Measurements from ENCODE around the gene CHIA. TPM values are rescaled to one million over a fixed set of nuclear protein-coding genes. Genes with fewer than 3 reads are reported as not detected.

Gene CHIA
- polyA plus RNA-seq, 1 experiment, result not detected

GRCh38 chr1:111346089-111346885 lies 55.6 kb downstream of the CHIA start:
- no peak; the same call in 1 of the 2 replicates for TF ChIP-seq CTCF (IDR thresholded peaks at IDR 0.05; ENCODE audit: low read depth, low read length)
- no peak overlapping the region for H3K27ac ChIP-seq (ENCODE audit: low read depth, low read length)
- peak overlapping the region; percentile 72 for H3K4me3 ChIP-seq (ENCODE audit: low read depth, low read length)
- no peaks in the 10 kb centered on the region for H3K9me3 ChIP-seq (ENCODE audit: control insufficient read depth, insufficient read depth, low read length)
- DNase-seq (ENCODE audit: low read depth, low spot score), result peak; percentile 52
- POLR2A ChIA-PET, result interaction anchor here (1.1 kb wide), 1 partner anchor 382 kb away, joined by 4 read pairs; the partner anchor contains the start of gene LRIF1
- CTCF ChIA-PET, result interaction anchor here (1.0 to 1.7 kb wide), 3 partner anchors 12 to 316 kb away, joined by 3 to 10 read pairs (median 6); no protein-coding TSS in a partner anchor
- H3K27me3 ChIP-seq (ENCODE audit: control insufficient read depth, insufficient read depth, low read length), result peaks cover 11% of the 10 kb centered on the region

GRCh38 chr1:111347026-111347425 lies 56.4 kb downstream of the CHIA start:
- no peak for TF ChIP-seq CTCF (IDR thresholded peaks at IDR 0.05; ENCODE audit: low read depth, low read length)
- ChIA-PET POLR2A (interaction anchor here (1.1 kb wide), 1 partner anchor 383 kb away, joined by 4 read pairs; the partner anchor contains the start of gene LRIF1), CTCF (interaction anchor here (0.6 to 1.3 kb wide), 3 partner anchors 13 to 177 kb away, joined by 4 to 6 read pairs (median 5); no protein-coding TSS in a partner anchor)
- Histone ChIP-seq H3K4me3 (ENCODE audit: low read depth, low read length) (no peak overlapping the region), H3K27me3 (ENCODE audit: control insufficient read depth, insufficient read depth, low read length) (peaks cover 11% of the 10 kb centered on the region), H3K27ac (ENCODE audit: low read depth, low read length) (no peak overlapping the region), H3K9me3 (ENCODE audit: control insufficient read depth, insufficient read depth, low read length) (no peaks in the 10 kb centered on the region)
- no peak for DNase-seq (ENCODE audit: low read depth, low spot score)

- H3K27ac ChIP-seq (ENCODE audit: low read depth, low read length), result no peak overlapping the region
- ChIA-PET POLR2A (no interaction called here), CTCF (no interaction called here)
- H3K9me3 ChIP-seq (ENCODE audit: control insufficient read depth, insufficient read depth, low read length), result no peaks in the 10 kb centered on the region
- no peak overlapping the region for H3K4me3 ChIP-seq (ENCODE audit: low read depth, low read length)
- no peak for TF ChIP-seq CTCF (IDR thresholded peaks at IDR 0.05; ENCODE audit: low read depth, low read length)
- H3K27me3 ChIP-seq (ENCODE audit: control insufficient read depth, insufficient read depth, low read length), result peaks cover 4% of the 10 kb centered on the region
- no peak for DNase-seq (ENCODE audit: low read depth, low spot score)
These were observed 61.0 kb downstream of the CHIA start for GRCh38 chr1:111351700-111352099.

GRCh38 chr1:111354584-111354983 lies 63.9 kb downstream of the CHIA start:
- no peak for TF ChIP-seq CTCF (IDR thresholded peaks at IDR 0.05; ENCODE audit: low read depth, low read length)
- no peak overlapping the region for H3K27ac ChIP-seq (ENCODE audit: low read depth, low read length)
- no peak overlapping the region for H3K4me3 ChIP-seq (ENCODE audit: low read depth, low read length)
- POLR2A ChIA-PET, result no interaction called here
- CTCF ChIA-PET, result no interaction called here
- no peaks in the 10 kb centered on the region for H3K27me3 ChIP-seq (ENCODE audit: control insufficient read depth, insufficient read depth, low read length)
- no peak for DNase-seq (ENCODE audit: low read depth, low spot score)
- H3K9me3 ChIP-seq (ENCODE audit: control insufficient read depth, insufficient read depth, low read length), result no peaks in the 10 kb centered on the region

- CTCF ChIA-PET, result no interaction called here
These were observed 68.3 kb downstream of the CHIA start for GRCh38 chr1:111358964-111359363.

More at GRCh38 chr1:111358964-111359363, 68.3 kb downstream of the CHIA start:
- Histone ChIP-seq H3K27me3 (ENCODE audit: control insufficient read depth, insufficient read depth, low read length) (no peaks in the 10 kb centered on the region), H3K27ac (ENCODE audit: low read depth, low read length) (no peak overlapping the region), H3K4me3 (ENCODE audit: low read depth, low read length) (no peak overlapping the region), H3K9me3 (ENCODE audit: control insufficient read depth, insufficient read depth, low read length) (no peaks in the 10 kb centered on the region)
- no peak for TF ChIP-seq CTCF (IDR thresholded peaks at IDR 0.05; ENCODE audit: low read depth, low read length)
- POLR2A ChIA-PET, result no interaction called here
- DNase-seq (ENCODE audit: low read depth, low spot score), result no peak
